ENCODE results near the gene PJA2.

The PJA2 gene

DNA sequence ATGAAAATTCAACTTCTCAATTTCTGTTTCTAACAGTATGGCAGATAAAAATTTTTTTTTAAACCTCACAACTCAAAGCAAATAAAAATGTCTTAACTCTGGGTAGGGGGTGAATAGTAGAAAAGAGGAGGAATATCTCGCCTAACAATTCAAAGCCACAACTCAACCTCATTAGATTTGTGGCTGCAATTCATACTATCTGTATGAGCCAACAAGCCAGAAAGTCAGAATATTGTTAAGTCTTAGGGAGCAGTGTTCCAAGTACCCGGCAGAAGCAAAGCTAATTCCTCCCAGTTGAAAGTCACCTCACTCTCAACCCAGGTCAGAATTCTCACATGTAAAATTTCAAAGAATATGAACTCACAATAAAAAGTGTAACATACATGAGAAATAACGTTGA is 15.0 kb downstream of the PJA2 start:
- TF ChIP-seq, protein P1, sequence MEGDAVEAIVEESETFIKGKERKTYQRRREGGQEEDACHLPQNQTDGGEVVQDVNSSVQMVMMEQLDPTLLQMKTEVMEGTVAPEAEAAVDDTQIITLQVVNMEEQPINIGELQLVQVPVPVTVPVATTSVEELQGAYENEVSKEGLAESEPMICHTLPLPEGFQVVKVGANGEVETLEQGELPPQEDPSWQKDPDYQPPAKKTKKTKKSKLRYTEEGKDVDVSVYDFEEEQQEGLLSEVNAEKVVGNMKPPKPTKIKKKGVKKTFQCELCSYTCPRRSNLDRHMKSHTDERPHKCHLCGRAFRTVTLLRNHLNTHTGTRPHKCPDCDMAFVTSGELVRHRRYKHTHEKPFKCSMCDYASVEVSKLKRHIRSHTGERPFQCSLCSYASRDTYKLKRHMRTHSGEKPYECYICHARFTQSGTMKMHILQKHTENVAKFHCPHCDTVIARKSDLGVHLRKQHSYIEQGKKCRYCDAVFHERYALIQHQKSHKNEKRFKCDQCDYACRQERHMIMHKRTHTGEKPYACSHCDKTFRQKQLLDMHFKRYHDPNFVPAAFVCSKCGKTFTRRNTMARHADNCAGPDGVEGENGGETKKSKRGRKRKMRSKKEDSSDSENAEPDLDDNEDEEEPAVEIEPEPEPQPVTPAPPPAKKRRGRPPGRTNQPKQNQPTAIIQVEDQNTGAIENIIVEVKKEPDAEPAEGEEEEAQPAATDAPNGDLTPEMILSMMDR (IDR thresholded peaks at IDR 0.05; ENCODE audit: low read depth, low read length) = no peak
- DNase-seq (ENCODE audit: extremely low read depth, low read depth) = no peak

DNA sequence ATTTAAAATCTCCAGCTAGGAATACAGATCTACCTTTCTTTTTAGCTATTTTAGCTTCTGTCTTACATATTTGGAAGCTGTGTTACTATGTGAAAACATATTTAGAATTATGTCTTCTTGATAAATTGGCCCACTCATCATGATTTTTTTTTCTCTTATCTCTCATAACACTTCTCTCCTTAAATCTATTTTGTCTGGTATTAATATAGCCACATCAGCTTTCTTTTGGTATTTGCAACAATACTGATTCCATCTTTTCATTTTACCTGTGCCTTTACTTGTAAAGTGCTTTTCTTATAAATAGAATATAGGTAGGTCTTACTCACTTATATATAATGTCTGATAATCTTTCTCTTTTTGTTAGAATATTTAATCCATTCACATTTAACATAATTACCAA is 19.6 kb downstream of the PJA2 start:
- TF ChIP-seq, protein P1 (IDR thresholded peaks at IDR 0.05; ENCODE audit: low read depth, low read length) = no peak
- DNase-seq (ENCODE audit: extremely low read depth, low read depth) = no peak

DNA sequence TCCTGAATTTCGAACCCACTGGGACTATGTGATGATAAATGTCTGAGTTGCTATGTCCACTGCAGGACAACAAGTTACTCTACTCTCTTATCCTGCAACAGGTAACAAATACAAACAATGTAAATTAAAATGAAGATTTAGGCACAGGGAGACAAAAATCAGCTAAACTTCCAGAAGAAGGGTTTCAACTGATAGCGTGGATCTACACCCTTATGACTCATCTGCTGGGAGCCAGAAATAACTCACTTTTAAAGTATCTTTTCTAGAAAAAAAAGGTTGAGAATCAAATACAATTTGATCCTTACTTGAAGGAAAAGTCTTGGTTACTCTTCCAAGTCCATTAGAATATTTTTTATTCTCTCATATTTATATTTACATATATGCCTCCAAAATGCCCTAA is 21.4 kb downstream of the PJA2 start:
- no peak for DNase-seq (ENCODE audit: extremely low read depth, low read depth)
- TF ChIP-seq, protein P1 (IDR thresholded peaks at IDR 0.05; ENCODE audit: low read depth, low read length) = no peak

DNA sequence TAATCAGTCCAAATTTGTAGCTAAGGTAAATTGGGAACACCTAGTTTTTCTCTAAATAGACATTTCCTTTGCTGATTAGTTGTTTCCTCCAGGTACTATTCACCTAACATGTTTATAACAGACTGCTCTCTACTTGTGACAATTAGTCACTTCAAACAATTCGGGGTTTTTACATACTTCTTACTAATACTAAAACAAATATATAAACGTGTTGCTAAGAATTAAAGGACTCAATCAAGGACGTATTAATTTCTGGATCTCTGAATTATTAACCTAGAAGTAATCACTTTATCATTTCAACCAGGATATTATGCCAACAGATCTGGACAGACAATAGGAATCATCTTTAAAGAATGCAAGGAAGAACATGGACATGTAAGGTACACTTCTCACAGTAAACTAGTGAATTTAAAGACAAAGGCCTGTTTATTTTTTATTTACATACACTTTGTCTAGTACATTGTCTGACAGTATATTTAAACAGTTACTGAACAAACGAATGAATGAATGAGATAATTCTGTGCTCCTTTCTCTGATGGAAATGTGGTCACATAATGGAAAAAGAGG is 22.3 kb downstream of the PJA2 start:
- TF ChIP-seq, protein P1 (IDR thresholded peaks at IDR 0.05; ENCODE audit: low read depth, low read length) = no peak

DNA sequence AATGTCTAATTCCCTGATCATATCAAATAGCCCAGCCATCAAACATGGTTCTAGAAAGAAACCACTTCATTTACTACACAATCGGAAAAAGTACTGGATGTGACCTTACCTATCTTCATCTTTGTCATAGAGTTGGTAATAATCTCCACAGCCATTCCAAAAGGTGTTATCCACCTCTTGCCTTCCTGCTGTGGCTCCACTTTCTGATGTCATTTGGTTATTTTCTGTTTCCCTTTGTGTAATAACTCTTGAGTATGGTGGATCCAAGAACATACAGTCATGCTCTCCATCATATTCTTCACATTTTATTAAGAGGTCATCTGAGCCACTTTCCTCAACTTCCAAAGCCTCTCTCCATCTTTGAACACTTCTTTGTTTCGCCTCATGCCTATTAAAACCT is 31.7 kb downstream of the PJA2 start:
- TF ChIP-seq, protein P1 (IDR thresholded peaks at IDR 0.05; ENCODE audit: low read depth, low read length) = no peak
- DNase-seq (ENCODE audit: extremely low read depth, low read depth) = no peak

More for the DNA sequence above, 22.3 kb downstream of the PJA2 start:
- DNase-seq (ENCODE audit: extremely low read depth, low read depth) = no peak

DNA sequence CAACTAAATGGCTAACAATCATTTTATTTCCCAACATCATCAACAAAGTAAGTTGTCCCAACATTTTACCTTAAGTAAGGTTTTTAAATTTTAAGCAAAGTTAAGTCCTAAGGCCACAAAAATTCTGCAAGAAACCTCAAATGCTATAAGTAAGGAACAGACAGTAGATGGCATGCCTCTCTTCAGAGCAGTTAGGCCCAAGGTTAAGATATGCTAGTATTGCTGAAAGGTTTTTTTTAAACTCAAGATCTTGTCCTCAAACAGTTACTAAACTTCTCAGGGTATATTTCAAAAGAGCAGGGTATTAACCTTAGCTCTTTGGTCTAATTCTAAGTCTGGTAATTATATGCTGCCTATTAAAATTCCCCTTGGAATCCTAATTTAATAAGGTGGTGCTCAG is 35.1 kb downstream of the PJA2 start:
- TF ChIP-seq, protein P1 (IDR thresholded peaks at IDR 0.05; ENCODE audit: low read depth, low read length) = no peak; the same call in 1 of the 2 replicates

DNA sequence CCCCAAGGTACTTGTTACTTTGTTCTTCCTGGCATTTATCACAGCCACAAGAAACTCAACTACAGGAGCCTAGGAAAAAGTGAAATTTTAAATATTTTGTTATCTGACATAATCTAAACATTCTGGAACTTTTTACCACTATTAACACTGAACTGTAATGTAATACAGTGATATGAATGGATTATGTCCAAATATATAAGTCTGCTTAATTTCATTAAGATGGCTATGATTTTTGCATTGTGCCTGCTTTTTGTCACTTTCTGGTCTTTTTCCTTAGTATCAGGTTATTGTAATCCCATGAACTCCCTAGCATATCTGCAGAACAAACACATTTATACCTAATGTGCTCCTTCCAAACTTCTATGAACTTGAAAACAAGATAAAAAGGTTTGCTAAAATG is 35.8 kb downstream of the PJA2 start:
- TF ChIP-seq, protein P1 (IDR thresholded peaks at IDR 0.05; ENCODE audit: low read depth, low read length) = no peak
- DNase-seq (ENCODE audit: extremely low read depth, low read depth) = no peak

More for the DNA sequence above, 35.1 kb downstream of the PJA2 start:
- DNase-seq (ENCODE audit: extremely low read depth, low read depth) = no peak
